ACC112 (cell line): Measurements from ENCODE around the gene RPS27L.
A peak's percentile ranks its signal among the peaks of the same experiment; 100 is the strongest.

ENCODE experiments used
- H2AFZ ChIP-seq: fragments of 200-600 bp; sonication (generic); one replicate; pipeline ENCODE4 v1.6.0; 2017; ENCODE audit warnings: antibody characterized with exemption, low read length; ENCODE audit not compliant: unreplicated experiment
- H3K27ac ChIP-seq: fragments of 200-600 bp; sonication (generic); 2 replicates; pipeline ENCODE4 v1.5.1; 2014; ENCODE audit warnings: low read depth, mild to moderate bottlenecking, antibody characterized with exemption, low read length, moderate library complexity
- H3K27me3 ChIP-seq: fragments of 200-600 bp; sonication (generic); 2 replicates; pipeline ENCODE4 v1.6.1; 2014; ENCODE audit warnings: mild to moderate bottlenecking, antibody characterized with exemption, low read length, moderate library complexity, mixed read lengths; ENCODE audit not compliant: insufficient read depth
- H3K36me3 ChIP-seq: fragments of 200-600 bp; sonication (generic); 2 replicates; pipeline ENCODE4 v1.6.1; 2016; ENCODE audit warnings: mild to moderate bottlenecking, antibody characterized with exemption, low read length, moderate library complexity, mixed read lengths; ENCODE audit not compliant: insufficient read depth
- H3K4me1 ChIP-seq: fragments of 200-600 bp; sonication (generic); one replicate; pipeline ENCODE4 v1.6.1; 2016; ENCODE audit warnings: low read length, mixed read lengths; ENCODE audit not compliant: insufficient read depth, unreplicated experiment, control insufficient read depth
- H3K4me3 ChIP-seq: fragments of 200-600 bp; sonication (generic); 2 replicates; pipeline ENCODE4 v1.5.1; 2014; ENCODE audit warnings: mild to moderate bottlenecking, low read depth, low read length
- H3K79me2 ChIP-seq: fragments of 200-600 bp; sonication (generic); one replicate; pipeline ENCODE4 v1.6.0; 2016; ENCODE audit warnings: low read length; ENCODE audit not compliant: control insufficient read depth, unreplicated experiment, insufficient read depth

Gene RPS27L

DNA sequence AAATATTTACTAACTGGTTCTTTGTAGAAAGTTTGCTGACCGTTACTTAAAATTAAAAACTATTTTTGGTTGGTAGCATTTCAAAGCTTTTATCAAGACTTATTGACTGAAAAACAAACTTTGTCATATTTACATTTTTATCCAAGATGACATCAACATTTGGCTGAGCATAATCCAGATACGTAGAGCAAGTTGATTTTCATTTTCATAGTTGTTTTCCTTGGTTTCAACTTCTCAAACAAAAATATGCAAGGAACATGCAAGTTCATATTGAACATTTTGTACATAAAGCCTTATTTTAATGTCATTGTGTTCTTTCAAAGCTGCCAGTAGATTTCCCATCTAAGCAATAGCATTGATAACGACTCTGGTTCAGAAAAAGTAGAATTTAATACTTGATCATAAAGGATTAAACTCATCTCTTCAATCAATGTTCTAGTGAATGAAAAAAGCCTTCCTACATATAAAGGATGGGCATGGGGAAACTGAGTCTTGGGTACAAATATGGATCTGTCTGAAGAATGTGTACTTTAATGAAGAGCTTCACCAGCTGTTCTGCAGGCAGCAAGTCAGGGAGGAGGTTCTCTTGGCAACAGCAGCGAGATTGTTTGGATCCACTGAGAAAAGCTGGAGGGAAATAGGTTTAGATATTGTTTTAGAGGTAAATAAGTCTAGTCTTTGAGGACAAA lies 37.7 kb upstream of the RPS27L start:
- Histone ChIP-seq H3K27ac (no peak overlapping the region), H3K27me3 (no peaks in the 10 kb centered on the region), H3K36me3 (0 out of 2 replicates have a peak, but pooled peaks cover 3% of the 10 kb centered on the region), H2AFZ (no peak overlapping the region), H3K4me3 (no peak overlapping the region), H3K4me1 (peaks cover 57% of the 10 kb centered on the region), H3K79me2 (peaks cover 92% of the 10 kb centered on the region)

GRCh38 chr15:63194302-63194701 lies 37.0 kb upstream of the RPS27L start:
- Histone ChIP-seq H3K27me3 (no peaks in the 10 kb centered on the region), H3K4me3 (peak overlapping the region; percentile 50; the same call in 1 of the 2 replicates), H2AFZ (no peak overlapping the region), H3K27ac (no peak overlapping the region), H3K79me2 (peaks cover 92% of the 10 kb centered on the region), H3K4me1 (peaks cover 57% of the 10 kb centered on the region), H3K36me3 (0 out of 2 replicates have a peak, but pooled peaks cover 3% of the 10 kb centered on the region)

DNA sequence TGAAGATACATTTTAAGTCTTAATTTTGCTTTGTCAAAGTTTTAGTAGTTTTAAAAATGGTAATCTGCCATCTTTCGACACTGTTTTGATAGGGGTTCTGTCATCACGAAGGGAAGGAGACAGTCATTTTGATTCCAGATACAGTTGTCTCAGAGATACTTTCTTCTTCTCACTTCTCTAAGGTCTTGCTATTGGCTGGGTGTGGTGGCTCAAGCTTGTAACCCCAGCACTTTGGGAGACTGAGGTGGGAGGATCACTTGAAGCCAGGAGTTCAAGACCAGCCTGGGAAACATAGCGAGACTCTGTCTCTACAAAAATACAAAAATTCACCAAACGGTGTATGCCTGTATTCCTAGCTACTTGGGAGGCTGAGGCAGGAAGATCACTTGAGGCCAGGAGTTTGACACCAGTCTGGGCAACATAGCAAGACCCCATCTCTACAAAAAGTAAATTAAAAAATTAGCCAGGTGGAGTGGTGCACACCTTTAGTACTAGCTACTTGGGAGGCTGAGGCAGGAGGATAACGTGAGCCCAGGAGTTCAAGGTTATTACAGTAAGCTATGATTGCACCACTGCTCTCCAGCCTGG lies 35.4 kb upstream of the RPS27L start:
- H3K4me3 ChIP-seq: 0 out of 2 replicates have a peak overlapping the region, but pooled peaks have one; percentile 96
- H3K36me3 ChIP-seq: 0 out of 2 replicates have a peak, but pooled peaks cover 3% of the 10 kb centered on the region
- peaks cover 77% of the 10 kb centered on the region for H3K79me2 ChIP-seq
- H3K27ac ChIP-seq: no peak overlapping the region
- peaks cover 47% of the 10 kb centered on the region for H3K4me1 ChIP-seq
- H2AFZ ChIP-seq: no peak overlapping the region
- no peaks in the 10 kb centered on the region for H3K27me3 ChIP-seq

DNA sequence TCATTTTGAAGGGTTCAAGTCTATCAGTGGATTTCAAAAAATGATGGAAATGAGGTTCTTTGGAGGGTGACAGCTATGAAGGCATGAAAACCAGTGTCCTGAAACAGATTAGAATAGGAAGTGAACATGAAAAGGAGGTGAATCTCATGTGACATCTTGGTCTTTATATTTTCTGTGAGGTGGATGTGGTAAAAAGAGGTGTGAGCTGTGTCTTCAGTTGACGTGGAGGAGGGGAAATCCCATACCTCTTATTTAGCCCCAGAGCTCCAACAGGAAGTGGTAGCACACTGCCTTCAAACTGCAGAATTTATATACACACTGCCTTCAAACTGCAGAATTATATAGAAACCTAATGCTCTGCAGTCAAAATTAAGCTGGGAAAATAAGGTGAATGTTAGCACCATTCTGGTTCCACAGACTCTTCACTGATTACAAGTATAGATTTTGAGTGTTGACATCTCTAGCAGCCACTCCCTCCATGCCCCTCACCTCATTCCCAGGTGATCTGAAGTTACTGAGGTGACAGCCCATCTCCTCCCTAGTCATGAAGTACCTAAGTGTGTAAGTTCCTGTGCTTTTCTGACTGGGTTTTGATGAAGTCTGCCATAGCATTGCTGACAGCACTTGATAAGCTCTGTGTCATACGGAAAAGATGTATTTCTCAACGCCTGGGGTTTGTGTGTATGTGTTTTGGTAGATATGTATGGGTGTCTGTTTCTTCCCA lies 34.8 kb upstream of the RPS27L start:
- peaks cover 72% of the 10 kb centered on the region for H3K79me2 ChIP-seq
- H3K36me3 ChIP-seq: no peaks in the 10 kb centered on the region
- no peaks in the 10 kb centered on the region for H3K27me3 ChIP-seq
- peak overlapping the region; percentile 96 for H3K4me3 ChIP-seq
- H2AFZ ChIP-seq: no peak overlapping the region
- H3K27ac ChIP-seq: no peak overlapping the region
- peaks cover 45% of the 10 kb centered on the region for H3K4me1 ChIP-seq

GRCh38 chr15:63190769-63191649 lies 33.7 kb upstream of the RPS27L start:
- Histone ChIP-seq H3K27ac (peak overlapping the region; percentile 37), H3K27me3 (no peaks in the 10 kb centered on the region), H2AFZ (no peak overlapping the region), H3K4me1 (peaks cover 48% of the 10 kb centered on the region), H3K79me2 (peaks cover 64% of the 10 kb centered on the region), H3K4me3 (peak overlapping the region; percentile 96), H3K36me3 (no peaks in the 10 kb centered on the region)

GRCh38 chr15:63189941-63190768 lies 32.9 kb upstream of the RPS27L start:
- H3K27me3 ChIP-seq: no peaks in the 10 kb centered on the region
- H3K36me3 ChIP-seq: no peaks in the 10 kb centered on the region
- peak overlapping the region; percentile 37 for H3K27ac ChIP-seq
- peak overlapping the region; percentile 96 for H3K4me3 ChIP-seq
- H2AFZ ChIP-seq: peak overlapping the region; percentile 89
- peaks cover 48% of the 10 kb centered on the region for H3K4me1 ChIP-seq
- peaks cover 55% of the 10 kb centered on the region for H3K79me2 ChIP-seq

GRCh38 chr15:63188926-63189871 lies 31.9 kb upstream of the RPS27L start, which contains the start of gene RAB8B:
Gene RAB8B (plus strand): TSS chr15:63189606. CDS start chr15:63189625, 19 bp downstream.
- Histone ChIP-seq H3K4me1 (peaks cover 41% of the 10 kb centered on the region), H2AFZ (peak within 1 kb of the TSS; percentile 89), H3K27ac (peak within 1 kb of the TSS; percentile 37), H3K79me2 (peaks cover 46% of the 10 kb centered on the region), H3K36me3 (no peaks in the 10 kb centered on the region), H3K4me3 (peak within 1 kb of the TSS; percentile 96), H3K27me3 (no peaks in the 10 kb centered on the region)

DNA sequence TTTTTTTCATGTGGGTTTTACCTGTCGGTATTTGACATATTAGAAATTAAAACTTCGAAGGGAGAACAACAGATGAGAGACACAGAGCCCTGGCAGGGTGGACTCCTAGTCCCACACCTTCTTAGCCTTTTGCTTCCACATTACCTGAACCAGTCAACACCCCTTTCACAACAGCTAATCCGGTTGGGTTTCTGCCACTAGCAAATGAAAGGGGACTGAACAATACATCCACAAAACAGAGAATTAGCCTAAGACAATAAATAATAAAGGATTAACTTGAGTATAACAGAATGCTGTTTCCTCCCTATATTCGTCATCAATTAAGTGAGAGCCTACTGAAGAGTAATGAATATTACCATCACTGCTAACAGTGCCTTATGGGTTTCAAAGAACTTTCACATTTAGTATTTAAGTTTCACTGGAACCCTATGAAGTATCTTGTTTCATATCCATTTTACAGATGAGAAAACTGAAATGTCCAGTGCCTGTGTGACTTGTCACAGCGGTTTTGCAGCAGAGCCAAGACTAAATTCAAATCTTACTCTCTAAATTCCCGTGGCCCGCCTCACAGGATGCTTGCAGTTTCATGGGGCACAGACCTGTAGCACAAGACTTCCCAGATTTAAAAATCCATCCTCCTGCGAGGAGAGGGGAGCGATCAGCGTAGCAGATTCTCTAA lies 31.1 kb upstream of the RPS27L start:
- Histone ChIP-seq H3K36me3 (no peaks in the 10 kb centered on the region), H3K27ac (no peak overlapping the region), H2AFZ (peak overlapping the region; percentile 84), H3K27me3 (no peaks in the 10 kb centered on the region), H3K79me2 (peaks cover 39% of the 10 kb centered on the region), H3K4me1 (peaks cover 34% of the 10 kb centered on the region), H3K4me3 (peak overlapping the region; percentile 96)
